HG03558 (cell line): ENCODE results near the gene SNX5.

ENCODE experiments used
- ATAC-seq: cut with Tn5 transposase; IDR thresholded peaks from one replicate; pipeline ENCODE4 v1.9.1; 2021; ENCODE audit warnings: moderate number of reproducible peaks; ENCODE audit not compliant: unreplicated experiment; ENCODE audit errors: extremely low read depth

The SNX5 gene

GRCh38 chr20:17993546-17993945, 25.0 kb upstream of the SNX5 start:
- no peak for ATAC-seq

GRCh38 chr20:17992847-17993513, 24.4 kb upstream of the SNX5 start:
- ATAC-seq = no peak

GRCh38 chr20:17992224-17992637, 23.6 kb upstream of the SNX5 start:
- peak; percentile 53 for ATAC-seq

GRCh38 chr20:17990278-17990972, 21.8 kb upstream of the SNX5 start:
- no peak for ATAC-seq

- ATAC-seq = no peak
These were observed 19.4 kb upstream of the SNX5 start for GRCh38 chr20:17987988-17988387.

GRCh38 chr20:17985388-17986018, 16.9 kb upstream of the SNX5 start:
- ATAC-seq = no peak

- ATAC-seq = no peak
These were observed 7.7 kb upstream of the SNX5 start for GRCh38 chr20:17976305-17976704.

- ATAC-seq = no peak
These were observed 3.5 kb upstream of the SNX5 start for GRCh38 chr20:17972121-17972520.

GRCh38 chr20:17971300-17972013, 2.9 kb upstream of the SNX5 start:
- ATAC-seq = no peak

GRCh38 chr20:17969884-17970409, 1.4 kb upstream of the SNX5 start:
- ATAC-seq = no peak

GRCh38 chr20:17969278-17969883, 787 bp upstream of the SNX5 start:
- ATAC-seq = no peak

GRCh38 chr20:17967521-17968365, 851 bp downstream of the SNX5 start:
- no peak for ATAC-seq

GRCh38 chr20:17966432-17967310, 1.9 kb downstream of the SNX5 start:
- no peak for ATAC-seq

- ATAC-seq = no peak
These were observed 3.4 kb downstream of the SNX5 start for GRCh38 chr20:17965042-17965697.

- no peak for ATAC-seq
These were observed 4.0 kb downstream of the SNX5 start for GRCh38 chr20:17964632-17965031.

GRCh38 chr20:17964073-17964472, 4.5 kb downstream of the SNX5 start:
- ATAC-seq = no peak

GRCh38 chr20:17963114-17963897, 5.3 kb downstream of the SNX5 start:
- no peak for ATAC-seq
